GM12875 (cell line): Measurements from ENCODE around the gene SPG11.
"Not testable (repeated sequence)": the region's sequence is repeated elsewhere in the genome, so short reads cannot be mapped to it uniquely, and the experiment has no call there.

Experiments
- H3K4me3 ChIP-seq: one replicate; pipeline ENCODE4 v1.5.1; 2011; ENCODE audit warnings: low read depth, low read length, control low read depth
- TF ChIP-seq, protein P1 (sequence below): IDR thresholded peaks from 2 replicates; pipeline ENCODE4 v1.5.1; 2011; ENCODE audit warnings: low read depth, mild to moderate bottlenecking, control low read depth, inconsistent platforms, low read length, moderate library complexity, borderline replicate concordance; ENCODE audit not compliant: insufficient read depth

SPG11 gene

DNA sequence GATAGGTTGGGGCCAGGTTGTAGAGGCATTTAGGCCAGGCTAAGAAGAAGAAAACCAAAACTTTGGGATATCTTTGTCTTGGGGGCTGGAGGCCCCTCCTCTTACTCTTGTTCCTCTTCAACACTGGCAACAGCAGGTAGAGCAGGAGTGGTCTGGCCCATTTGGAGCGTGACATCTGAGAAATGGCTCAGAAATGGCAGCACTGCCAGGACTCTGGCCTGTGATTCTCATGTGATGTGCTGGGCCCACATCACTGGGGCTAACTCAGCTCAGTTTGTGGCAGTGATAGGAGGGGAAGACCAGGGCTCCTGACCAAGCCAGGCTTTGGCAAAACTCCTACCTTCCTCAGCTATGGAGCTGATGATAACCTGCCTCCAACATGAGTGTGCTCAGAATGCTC is 29.2 kb upstream of the SPG11 start:
- no peak overlapping the region for H3K4me3 ChIP-seq
- TF ChIP-seq, protein P1, sequence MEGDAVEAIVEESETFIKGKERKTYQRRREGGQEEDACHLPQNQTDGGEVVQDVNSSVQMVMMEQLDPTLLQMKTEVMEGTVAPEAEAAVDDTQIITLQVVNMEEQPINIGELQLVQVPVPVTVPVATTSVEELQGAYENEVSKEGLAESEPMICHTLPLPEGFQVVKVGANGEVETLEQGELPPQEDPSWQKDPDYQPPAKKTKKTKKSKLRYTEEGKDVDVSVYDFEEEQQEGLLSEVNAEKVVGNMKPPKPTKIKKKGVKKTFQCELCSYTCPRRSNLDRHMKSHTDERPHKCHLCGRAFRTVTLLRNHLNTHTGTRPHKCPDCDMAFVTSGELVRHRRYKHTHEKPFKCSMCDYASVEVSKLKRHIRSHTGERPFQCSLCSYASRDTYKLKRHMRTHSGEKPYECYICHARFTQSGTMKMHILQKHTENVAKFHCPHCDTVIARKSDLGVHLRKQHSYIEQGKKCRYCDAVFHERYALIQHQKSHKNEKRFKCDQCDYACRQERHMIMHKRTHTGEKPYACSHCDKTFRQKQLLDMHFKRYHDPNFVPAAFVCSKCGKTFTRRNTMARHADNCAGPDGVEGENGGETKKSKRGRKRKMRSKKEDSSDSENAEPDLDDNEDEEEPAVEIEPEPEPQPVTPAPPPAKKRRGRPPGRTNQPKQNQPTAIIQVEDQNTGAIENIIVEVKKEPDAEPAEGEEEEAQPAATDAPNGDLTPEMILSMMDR, result no peak

DNA sequence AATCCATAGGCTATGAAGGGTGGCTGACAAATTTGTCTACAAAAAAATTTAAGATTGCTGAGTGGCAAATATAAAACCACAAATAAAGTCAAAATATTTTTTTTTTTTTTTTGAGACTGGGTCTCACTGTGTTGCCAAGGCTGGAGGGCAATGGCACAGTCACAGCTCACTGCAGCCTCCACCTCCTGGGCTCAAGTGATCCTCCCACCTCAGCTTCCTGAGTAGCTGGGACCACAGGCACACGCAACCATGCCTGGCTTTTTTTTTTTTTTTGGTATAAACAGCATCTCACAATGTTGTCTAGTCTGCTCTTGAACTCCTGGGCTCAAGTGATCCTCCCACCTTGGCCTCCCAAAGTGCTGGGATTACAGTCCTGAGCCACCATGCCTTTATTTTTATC is 26.8 kb upstream of the SPG11 start:
- not testable (repeated sequence) for H3K4me3 ChIP-seq

- not testable (repeated sequence) for H3K4me3 ChIP-seq
These were observed 25.9 kb upstream of the SPG11 start for GRCh38 chr15:44689318-44689717.

DNA sequence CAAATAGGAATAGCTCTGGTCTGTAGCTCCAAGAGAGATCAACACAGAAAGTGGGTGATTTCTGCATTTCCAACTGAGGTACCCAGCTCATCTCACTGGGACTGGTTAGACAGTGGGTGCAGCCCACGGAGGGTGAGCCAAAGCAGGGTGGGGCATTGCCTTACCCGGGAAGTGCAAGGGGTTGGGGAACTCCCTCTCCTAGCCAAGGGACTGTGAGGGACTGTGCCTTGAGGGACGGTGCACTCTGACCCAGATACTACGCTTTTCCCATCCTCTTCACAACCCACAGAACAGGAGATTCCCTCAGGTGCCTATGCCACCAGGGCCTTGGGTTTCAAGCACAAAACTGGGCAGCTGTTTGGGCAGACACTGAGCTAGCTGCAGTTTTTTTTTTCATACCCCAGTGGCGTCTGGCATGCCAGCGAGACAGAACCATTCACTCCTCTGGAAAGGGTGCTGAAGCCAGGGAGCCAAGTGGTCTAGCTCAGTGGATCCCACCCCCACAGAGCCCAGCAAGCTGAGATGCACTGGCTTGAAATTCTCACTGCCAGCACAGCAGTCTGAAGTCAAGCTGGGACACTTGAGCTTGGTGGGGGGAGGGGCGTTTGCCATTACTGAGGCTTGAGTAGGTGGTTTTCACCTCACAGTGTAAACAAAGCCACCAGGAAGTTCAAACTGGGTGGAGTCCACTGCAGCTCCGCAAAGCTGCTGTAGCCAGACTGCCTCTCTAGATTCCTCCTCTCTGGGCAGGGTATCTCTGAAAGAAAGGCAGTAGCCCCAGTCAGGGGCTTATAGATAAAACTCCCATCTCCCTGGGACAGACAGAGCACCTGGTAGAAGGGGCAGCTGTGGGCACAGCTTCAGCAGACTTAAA is 19.6 kb upstream of the SPG11 start:
- not testable (repeated sequence) for H3K4me3 ChIP-seq

GRCh38 chr15:44682211-44682610 is 18.7 kb upstream of the SPG11 start:
- H3K4me3 ChIP-seq, result no peak overlapping the region
- TF ChIP-seq, protein P1, result no peak

- no peak overlapping the region for H3K4me3 ChIP-seq
- TF ChIP-seq, protein P1, result no peak
These were observed 13.2 kb upstream of the SPG11 start for GRCh38 chr15:44676676-44677075.

GRCh38 chr15:44675911-44676310 is 12.4 kb upstream of the SPG11 start:
- TF ChIP-seq, protein P1, result no peak

GRCh38 chr15:44673639-44674038 is 10.2 kb upstream of the SPG11 start:
- TF ChIP-seq, protein P1, result no peak

More at GRCh38 chr15:44675911-44676310, 12.4 kb upstream of the SPG11 start:
- no peak overlapping the region for H3K4me3 ChIP-seq

More at GRCh38 chr15:44673639-44674038, 10.2 kb upstream of the SPG11 start:
- H3K4me3 ChIP-seq, result no peak overlapping the region
